Uterus (tissue), 4 donors: ENCODE data around the gene FARP2. TPM values are rescaled to one million over a fixed set of nuclear protein-coding genes. Genes with fewer than 3 reads are reported as not detected.

Experiments used
- DNase-seq, 2 donors: peaks; one replicate each; pipeline ENCODE4 v3.0.0-alpha.2; 2019 to 2020
- H3K27ac ChIP-seq, 2 donors: fragments of 200-600 bp; sonication (generic); 1 replicate in 1 of 2; 2 replicates in 1 of 2; pipeline ENCODE4 v1.5.1; 2016 to 2018
- H3K27me3 ChIP-seq, 2 donors: fragments of 200-600 bp; sonication (generic); one replicate each; pipeline ENCODE4 v1.5.1; 2018 to 2019; ENCODE audit warnings: control low read depth in 1 of 2
- H3K36me3 ChIP-seq, 2 donors: fragments of 200-600 bp; sonication (generic); one replicate each; pipeline ENCODE4 v1.5.1; 2019; ENCODE audit warnings: control low read depth in 1 of 2
- H3K4me1 ChIP-seq, 2 donors: fragments of 200-600 bp; sonication (generic); one replicate each; pipeline ENCODE4 v1.5.1; 2018 to 2019; ENCODE audit warnings: control low read depth in 1 of 2
- H3K4me3 ChIP-seq, 2 donors: fragments of 200-600 bp; sonication (generic); 1 replicate in 1 of 2; 2 replicates in 1 of 2; pipeline ENCODE4 v1.5.1; 2018 to 2019; ENCODE audit warnings: mild to moderate bottlenecking in 1 of 2
- H3K9me3 ChIP-seq, 2 donors: fragments of 200-600 bp; sonication (generic); one replicate each; pipeline ENCODE4 v1.5.1; 2019; ENCODE audit warnings: control low read depth in 1 of 2
- CTCF ChIP-seq, 4 experiments: fragments of 200-600 bp in 2 of 4; fragments of 450-650 bp in 2 of 4; sonication (generic) in 2 of 4; IDR thresholded peaks; one replicate each; pipeline ENCODE4 v1.5.1; 2016 to 2019; ENCODE audit warnings: antibody characterized with exemption in 4 of 4, mild to moderate bottlenecking in 2 of 4, moderate library complexity in 1 of 4
- POLR2A ChIP-seq, 2 donors: fragments of 450-650 bp; IDR thresholded peaks; one replicate each; pipeline ENCODE4 v1.6.1; 2016; ENCODE audit warnings: antibody characterized with exemption in 2 of 2, mild to moderate bottlenecking in 1 of 2, moderate library complexity in 1 of 2
- intact Hi-C: fragments of 100-400 bp; cut with DNase I; formaldehyde crosslinking; loops from one replicate; pipeline ENCODE4 v1.15.1; 2023; ENCODE audit warnings: low total_unique reads
- total RNA-seq, 4 donors: library from RNA; depleted of rRNA in 3 of 4; stranded (reverse); fragments of >200 nt in 3 of 4; gene quantifications; one replicate each; pipeline versions ENCODE4 v1.1.0 to v1.2.4, GENCODE V29; 2014 to 2023
- donor health status: DM: yes; HTN: yes; CAD: no.

FARP2 gene
- total RNA-seq, 4 donors from 2014 or later: 20.0 to 92.0 (median 40.6) TPM

GRCh38 chr2:241320394-241320793 lies 35.7 kb upstream of the FARP2 start:
- TF ChIP-seq POLR2A (IDR thresholded peaks at IDR 0.05) (no peak), CTCF (IDR thresholded peaks at IDR 0.05) (no peak)
- Histone ChIP-seq H3K9me3 (no peaks in the 10 kb centered on the region), H3K27me3 (no peaks in the 10 kb centered on the region), H3K36me3 (no peaks in the 10 kb centered on the region), H3K27ac (no peak overlapping the region), H3K4me3 (no peak overlapping the region), H3K4me1 (no peaks in the 10 kb centered on the region)
- intact Hi-C loops: no loop called here
- DNase-seq: no peak

GRCh38 chr2:241321033-241321432 lies 35.1 kb upstream of the FARP2 start:
- no peak for TF ChIP-seq CTCF (IDR thresholded peaks at IDR 0.05)
- TF ChIP-seq POLR2A (IDR thresholded peaks at IDR 0.05): no peak
- H3K4me1 ChIP-seq: no peaks in the 10 kb centered on the region
- intact Hi-C loops: no loop called here

GRCh38 chr2:241321886-241322285 lies 34.2 kb upstream of the FARP2 start:
- Histone ChIP-seq H3K36me3 (no peaks in the 10 kb centered on the region), H3K27me3 (no peaks in the 10 kb centered on the region), H3K9me3 (no peaks in the 10 kb centered on the region), H3K4me1 (no peaks in the 10 kb centered on the region), H3K4me3 (no peak overlapping the region), H3K27ac (no peak overlapping the region)
- intact Hi-C loops: no loop called here
- DNase-seq: no peak
- no peak for TF ChIP-seq POLR2A (IDR thresholded peaks at IDR 0.05)
- TF ChIP-seq CTCF (IDR thresholded peaks at IDR 0.05): no peak

More at GRCh38 chr2:241321033-241321432, 35.1 kb upstream of the FARP2 start:
- Histone ChIP-seq H3K27me3 (no peaks in the 10 kb centered on the region), H3K4me3 (no peak overlapping the region), H3K27ac (no peak overlapping the region), H3K36me3 (no peaks in the 10 kb centered on the region), H3K9me3 (no peaks in the 10 kb centered on the region)
- DNase-seq: no peak

- H3K4me3 ChIP-seq: no peak overlapping the region
- no peak for DNase-seq
- no peaks in the 10 kb centered on the region for H3K36me3 ChIP-seq
- no peak for TF ChIP-seq POLR2A (IDR thresholded peaks at IDR 0.05)
- no peak for TF ChIP-seq CTCF (IDR thresholded peaks at IDR 0.05)
- H3K4me1 ChIP-seq: no peaks in the 10 kb centered on the region
- H3K27ac ChIP-seq: no peak overlapping the region
- H3K9me3 ChIP-seq: no peaks in the 10 kb centered on the region
- intact Hi-C loops: no loop called here
- H3K27me3 ChIP-seq: no peaks in the 10 kb centered on the region
Measured at GRCh38 chr2:241323778-241324177, 32.3 kb upstream of the FARP2 start.

- Histone ChIP-seq H3K4me1 (no peaks in the 10 kb centered on the region), H3K36me3 (no peaks in the 10 kb centered on the region), H3K27me3 (no peaks in the 10 kb centered on the region), H3K27ac (no peak overlapping the region), H3K4me3 (no peak overlapping the region), H3K9me3 (no peaks in the 10 kb centered on the region)
- TF ChIP-seq POLR2A (IDR thresholded peaks at IDR 0.05): no peak
- TF ChIP-seq CTCF (IDR thresholded peaks at IDR 0.05): no peak
- DNase-seq: no peak
- intact Hi-C loops: no loop called here
Measured at GRCh38 chr2:241324775-241325174, 31.3 kb upstream of the FARP2 start.
